NCI-H1930 (cell line): ENCODE measurements around the gene ARPC1A.
"Not testable (repeated sequence)": the region's sequence is repeated elsewhere in the genome, so short reads cannot be mapped to it uniquely, and the experiment has no call there.

ENCODE experiments used
- DNase-seq, 2 experiments: peaks; one replicate each; lab custom pipeline; 2025; lab: John Stamatoyannopoulos, UW

Gene ARPC1A

DNA sequence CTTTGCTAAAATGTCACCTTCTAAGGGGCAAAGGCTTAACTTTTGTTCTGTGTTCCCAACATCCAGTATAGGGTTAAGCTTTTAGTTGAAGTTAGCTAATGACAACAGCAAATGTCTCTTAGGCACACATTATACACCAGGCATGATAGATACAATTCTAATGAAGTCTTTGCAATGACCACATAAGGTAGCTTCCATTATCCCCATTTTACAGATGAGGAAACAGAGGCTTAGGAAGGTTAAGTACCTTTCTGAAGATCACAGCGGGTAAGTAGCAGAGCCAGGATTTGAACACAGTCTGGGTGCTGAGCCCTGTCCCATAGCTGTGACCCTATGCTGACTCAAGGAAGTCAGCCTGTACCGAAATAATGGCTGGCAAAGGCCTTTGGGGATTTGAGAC lies 84.9 kb downstream of the ARPC1A start:
- DNase-seq, result no peak

DNA sequence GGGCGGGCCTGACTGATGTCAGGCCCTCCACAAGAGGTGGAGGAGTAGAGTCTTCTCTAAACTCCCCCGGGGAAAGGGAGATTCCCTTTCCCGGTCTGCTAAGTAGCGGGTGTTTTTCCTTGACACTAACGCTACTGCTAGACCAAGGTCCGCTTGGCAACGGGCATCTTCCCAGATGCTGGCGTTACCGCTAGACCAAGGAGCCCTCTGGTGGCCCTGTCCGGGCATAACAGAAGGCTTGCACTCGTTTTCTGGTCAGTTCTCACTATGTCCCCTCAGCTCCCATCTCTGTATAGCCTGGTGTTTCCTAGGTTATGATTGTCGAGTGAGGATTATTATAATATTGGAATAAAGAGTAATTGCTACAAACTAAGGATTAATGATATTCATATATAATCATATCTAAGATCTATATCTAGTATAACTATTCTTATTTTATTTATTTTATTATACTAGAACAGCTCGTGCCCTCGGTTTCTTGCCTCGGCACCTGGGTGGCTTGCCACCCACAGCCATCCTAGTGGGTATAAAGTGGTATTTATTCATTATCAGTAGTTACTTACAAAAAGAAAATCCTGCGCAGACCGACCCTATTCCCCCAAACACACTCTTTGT lies 89.9 kb downstream of the ARPC1A start:
- not testable (repeated sequence) for DNase-seq
